ENCODE data around the gene TDRD9.

Gene TDRD9

DNA sequence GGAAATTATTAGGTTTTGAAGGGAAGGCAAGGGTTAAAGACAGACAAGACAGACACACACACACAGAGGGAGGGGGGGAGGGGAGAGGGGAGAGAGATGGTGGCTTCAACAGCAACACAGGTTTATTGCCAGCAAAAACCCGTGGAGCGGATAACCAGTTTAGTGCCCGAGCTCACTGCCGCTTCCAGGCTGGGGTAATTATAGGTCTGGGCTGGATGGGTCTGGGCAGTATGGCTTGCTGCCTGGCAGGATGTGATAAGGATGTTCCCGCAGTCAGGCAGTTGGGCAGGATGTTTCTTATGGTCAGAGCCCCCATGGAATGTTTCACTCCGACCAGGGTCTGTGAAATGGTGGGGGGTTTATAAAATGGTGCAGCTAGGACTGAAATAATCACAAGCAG, 4.4 kb upstream of the TDRD9 start:
- no peaks in the 10 kb centered on the region for H3K9me3 ChIP-seq (ENCODE audit: control insufficient read depth, low read length)
- no peaks in the 10 kb centered on the region for H3K36me3 ChIP-seq (ENCODE audit: control insufficient read depth, insufficient read depth, low read length)
- H3K27ac ChIP-seq (ENCODE audit: insufficient read depth, low read depth, low read length, poor library complexity, severe bottlenecking): no peak overlapping the region
- no peaks in the 10 kb centered on the region for H3K4me1 ChIP-seq (ENCODE audit: control insufficient read depth, insufficient read depth, low read length)
- H3K27me3 ChIP-seq (ENCODE audit: control insufficient read depth, insufficient read depth, low read length, poor library complexity, severe bottlenecking): no peaks in the 10 kb centered on the region
- H3K4me3 ChIP-seq (ENCODE audit: insufficient read depth, low read depth, low read length): no peak overlapping the region
- WGBS, 2 experiments: 76 to 83% methylated on average over 6 of the region's 6 CpGs

DNA sequence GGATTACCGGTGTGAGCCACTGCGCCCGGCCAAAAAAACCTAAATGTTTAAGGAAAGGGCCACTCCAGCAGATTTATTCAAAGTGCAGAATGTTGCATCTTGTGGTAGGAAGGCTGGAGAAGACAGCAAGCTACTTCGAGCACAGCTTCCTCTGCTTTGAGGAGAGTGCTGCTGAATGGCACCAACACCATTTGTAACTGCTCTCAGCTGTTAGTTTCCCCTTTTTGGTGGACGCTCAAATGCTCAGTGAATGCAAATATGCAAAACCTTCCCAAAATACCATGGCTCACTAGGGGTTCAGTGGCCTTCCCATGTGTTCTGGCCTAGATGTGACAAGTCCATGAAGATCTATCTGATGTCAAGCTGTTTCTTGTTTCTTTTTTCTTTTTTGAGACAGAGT, 2.9 kb upstream of the TDRD9 start:
- Histone ChIP-seq H3K36me3 (ENCODE audit: control insufficient read depth, insufficient read depth, low read length) (no peaks in the 10 kb centered on the region), H3K4me3 (ENCODE audit: insufficient read depth, low read depth, low read length) (no peak overlapping the region), H3K27me3 (ENCODE audit: control insufficient read depth, insufficient read depth, low read length, poor library complexity, severe bottlenecking) (no peaks in the 10 kb centered on the region), H3K9me3 (ENCODE audit: control insufficient read depth, low read length) (no peaks in the 10 kb centered on the region), H3K27ac (ENCODE audit: insufficient read depth, low read depth, low read length, poor library complexity, severe bottlenecking) (no peak overlapping the region), H3K4me1 (ENCODE audit: control insufficient read depth, insufficient read depth, low read length) (no peaks in the 10 kb centered on the region)
- WGBS, 2 experiments: 84 to 87% methylated on average over 5 of the region's 5 CpGs

- Histone ChIP-seq H3K27me3 (ENCODE audit: control insufficient read depth, insufficient read depth, low read length, poor library complexity, severe bottlenecking) (no peaks in the 10 kb centered on the region), H3K36me3 (ENCODE audit: control insufficient read depth, insufficient read depth, low read length) (no peaks in the 10 kb centered on the region), H3K4me3 (ENCODE audit: insufficient read depth, low read depth, low read length) (no peak overlapping the region), H3K4me1 (ENCODE audit: control insufficient read depth, insufficient read depth, low read length) (no peaks in the 10 kb centered on the region), H3K9me3 (ENCODE audit: control insufficient read depth, low read length) (no peaks in the 10 kb centered on the region), H3K27ac (ENCODE audit: insufficient read depth, low read depth, low read length, poor library complexity, severe bottlenecking) (no peak overlapping the region)
- 91% methylated on average over 18 of the region's 18 CpGs for WGBS, 2 experiments
Measured at GRCh38 chr14:103927566-103927965, 690 bp upstream of the TDRD9 start.

GRCh38 chr14:103930051-103930604, 1.9 kb downstream of the TDRD9 start:
- Histone ChIP-seq H3K27ac (ENCODE audit: insufficient read depth, low read depth, low read length, poor library complexity, severe bottlenecking) (no peak overlapping the region), H3K27me3 (ENCODE audit: control insufficient read depth, insufficient read depth, low read length, poor library complexity, severe bottlenecking) (no peaks in the 10 kb centered on the region), H3K4me1 (ENCODE audit: control insufficient read depth, insufficient read depth, low read length) (no peaks in the 10 kb centered on the region), H3K36me3 (ENCODE audit: control insufficient read depth, insufficient read depth, low read length) (no peaks in the 10 kb centered on the region), H3K9me3 (ENCODE audit: control insufficient read depth, low read length) (no peaks in the 10 kb centered on the region), H3K4me3 (ENCODE audit: insufficient read depth, low read depth, low read length) (no peak overlapping the region)
- 90 to 91% methylated on average over 14 of the region's 14 CpGs for WGBS, 2 experiments

DNA sequence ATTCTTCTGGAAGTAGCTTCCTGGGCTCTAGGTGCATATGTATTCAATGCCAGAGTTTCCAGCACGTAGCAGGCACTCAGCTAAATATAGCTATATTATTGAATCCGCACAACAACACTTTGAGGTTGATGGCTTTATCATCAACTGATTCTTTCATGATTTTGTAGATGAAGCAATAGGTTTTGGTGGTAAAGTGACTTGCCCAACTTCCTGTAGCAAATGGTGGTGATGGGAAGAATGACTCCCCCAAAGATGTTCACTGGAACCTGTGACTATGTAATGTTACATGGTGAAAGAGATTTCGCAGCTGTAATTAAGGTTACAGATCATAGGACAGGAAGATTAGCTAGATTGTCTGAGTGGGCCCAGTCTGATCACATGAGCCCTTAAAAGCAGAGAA, 3.2 kb downstream of the TDRD9 start:
- WGBS, 2 experiments: 94 to 97% methylated on average over 3 of the region's 3 CpGs

DNA sequence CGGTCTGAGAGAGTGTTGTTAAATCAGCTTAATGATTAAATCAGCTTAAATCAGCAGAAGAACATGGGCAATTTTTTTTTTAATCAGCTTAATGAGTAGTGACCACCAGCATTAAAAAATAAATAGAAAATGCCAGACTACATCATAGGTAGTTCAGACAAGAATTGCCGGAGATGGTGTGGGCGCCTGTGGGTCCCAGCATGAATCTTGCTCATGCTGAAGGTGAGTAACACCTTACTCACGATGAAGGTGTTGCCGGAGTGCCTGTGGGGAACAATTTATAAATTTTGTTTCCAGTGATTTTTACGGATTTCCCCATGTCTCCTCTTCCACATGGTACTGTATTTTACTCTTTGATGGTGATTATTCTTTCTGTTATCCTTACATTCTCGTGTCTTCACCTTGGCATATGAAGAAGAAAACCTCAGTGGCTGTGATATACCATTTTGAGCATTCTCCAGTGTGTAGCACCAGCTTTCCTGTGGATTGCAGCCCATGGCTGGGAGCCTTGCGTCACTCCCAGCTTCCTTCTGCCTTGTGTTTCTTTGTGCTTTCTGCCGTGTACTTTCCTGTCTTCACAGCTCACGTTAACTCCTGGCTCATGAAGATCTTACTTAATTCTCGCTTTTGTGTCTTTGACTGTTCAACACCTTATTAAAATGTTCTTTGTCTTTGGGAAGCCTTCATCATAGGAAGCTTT, 4.7 kb downstream of the TDRD9 start:
- Histone ChIP-seq H3K4me3 (ENCODE audit: insufficient read depth, low read depth, low read length) (no peak overlapping the region), H3K27me3 (ENCODE audit: control insufficient read depth, insufficient read depth, low read length, poor library complexity, severe bottlenecking) (no peaks in the 10 kb centered on the region), H3K4me1 (ENCODE audit: control insufficient read depth, insufficient read depth, low read length) (no peaks in the 10 kb centered on the region), H3K9me3 (ENCODE audit: control insufficient read depth, low read length) (no peaks in the 10 kb centered on the region), H3K36me3 (ENCODE audit: control insufficient read depth, insufficient read depth, low read length) (no peaks in the 10 kb centered on the region), H3K27ac (ENCODE audit: insufficient read depth, low read depth, low read length, poor library complexity, severe bottlenecking) (no peak overlapping the region)
- WGBS, 2 experiments: 88 to 91% methylated on average over 11 of the region's 11 CpGs

More for the DNA sequence above, 3.2 kb downstream of the TDRD9 start:
- Histone ChIP-seq H3K27me3 (ENCODE audit: control insufficient read depth, insufficient read depth, low read length, poor library complexity, severe bottlenecking) (no peaks in the 10 kb centered on the region), H3K27ac (ENCODE audit: insufficient read depth, low read depth, low read length, poor library complexity, severe bottlenecking) (no peak overlapping the region), H3K4me3 (ENCODE audit: insufficient read depth, low read depth, low read length) (no peak overlapping the region), H3K36me3 (ENCODE audit: control insufficient read depth, insufficient read depth, low read length) (no peaks in the 10 kb centered on the region), H3K9me3 (ENCODE audit: control insufficient read depth, low read length) (no peaks in the 10 kb centered on the region), H3K4me1 (ENCODE audit: control insufficient read depth, insufficient read depth, low read length) (no peaks in the 10 kb centered on the region)

DNA sequence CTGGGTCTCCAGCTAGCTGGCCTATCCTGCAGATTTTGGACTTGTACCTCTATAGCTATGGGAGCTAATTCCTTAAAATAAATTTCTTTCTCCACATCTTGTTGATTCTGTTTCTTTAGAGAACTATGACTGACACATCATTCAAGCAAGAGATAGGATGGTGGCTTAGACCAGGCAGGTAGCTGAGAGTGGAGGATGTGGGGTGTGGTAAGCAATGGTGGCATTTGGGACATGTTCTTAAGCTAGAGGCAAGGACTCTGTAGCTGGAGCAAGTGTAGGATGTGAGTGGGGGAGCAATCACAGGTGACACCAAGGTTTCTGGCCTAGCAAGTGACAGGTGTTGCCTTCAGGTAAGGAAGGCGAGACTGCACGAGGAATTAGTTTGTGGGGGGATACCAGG, 6.8 kb downstream of the TDRD9 start:
- Histone ChIP-seq H3K27ac (ENCODE audit: insufficient read depth, low read depth, low read length, poor library complexity, severe bottlenecking) (no peak overlapping the region), H3K9me3 (ENCODE audit: control insufficient read depth, low read length) (no peaks in the 10 kb centered on the region), H3K4me1 (ENCODE audit: control insufficient read depth, insufficient read depth, low read length) (no peaks in the 10 kb centered on the region), H3K27me3 (ENCODE audit: control insufficient read depth, insufficient read depth, low read length, poor library complexity, severe bottlenecking) (no peaks in the 10 kb centered on the region), H3K4me3 (ENCODE audit: insufficient read depth, low read depth, low read length) (no peak overlapping the region), H3K36me3 (ENCODE audit: control insufficient read depth, insufficient read depth, low read length) (no peaks in the 10 kb centered on the region)
- 95 to 97% methylated on average over 2 of the region's 2 CpGs for WGBS, 2 experiments

- no peaks in the 10 kb centered on the region for H3K36me3 ChIP-seq (ENCODE audit: control insufficient read depth, insufficient read depth, low read length)
- H3K9me3 ChIP-seq (ENCODE audit: control insufficient read depth, low read length): no peaks in the 10 kb centered on the region
- no peak overlapping the region for H3K27ac ChIP-seq (ENCODE audit: insufficient read depth, low read depth, low read length, poor library complexity, severe bottlenecking)
- H3K4me1 ChIP-seq (ENCODE audit: control insufficient read depth, insufficient read depth, low read length): no peaks in the 10 kb centered on the region
- no peak overlapping the region for H3K4me3 ChIP-seq (ENCODE audit: insufficient read depth, low read depth, low read length)
- no peaks in the 10 kb centered on the region for H3K27me3 ChIP-seq (ENCODE audit: control insufficient read depth, insufficient read depth, low read length, poor library complexity, severe bottlenecking)
- WGBS, 2 experiments: 81 to 85% methylated on average over 7 of the region's 7 CpGs
Measured at GRCh38 chr14:103941462-103941861, 13.2 kb downstream of the TDRD9 start.

DNA sequence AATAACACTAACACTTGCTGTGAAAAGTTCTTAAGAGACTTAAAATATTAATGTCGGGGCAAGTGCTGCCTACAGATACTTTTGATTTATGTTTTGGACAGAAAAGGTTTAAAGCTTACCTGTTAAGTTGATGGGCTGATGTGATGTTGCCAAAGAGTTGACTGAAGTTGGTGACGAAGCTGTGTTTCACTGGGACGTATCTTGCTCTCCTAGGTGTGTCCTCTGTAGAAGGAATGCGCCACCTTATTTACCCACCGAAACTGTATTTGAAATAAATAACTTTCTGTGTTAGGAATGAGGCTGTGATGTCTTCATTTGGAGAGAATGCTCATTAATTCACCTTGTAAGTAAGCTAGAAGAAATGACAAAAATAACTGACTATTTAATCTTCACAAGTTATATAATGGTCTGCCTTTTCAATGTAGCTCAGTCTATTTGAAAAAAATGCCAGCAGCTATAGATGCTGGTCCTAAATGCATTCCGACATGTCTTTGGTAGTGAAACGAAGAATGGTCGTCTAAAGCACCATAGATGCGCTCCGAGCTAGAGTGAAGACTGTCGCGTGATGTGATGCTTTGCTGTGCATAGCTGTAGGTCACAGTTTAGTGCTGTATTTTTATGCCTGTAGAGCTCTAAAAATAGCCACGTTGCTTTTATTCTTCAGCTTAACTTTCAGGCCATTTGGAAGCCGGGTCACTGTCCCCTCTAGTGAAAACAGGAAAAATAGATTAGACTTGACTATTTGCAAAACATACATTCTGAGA, 13.9 kb downstream of the TDRD9 start, which contains the start of gene RD3L:
TSS of gene RD3L (minus strand) at position 557 of the 764 bp plus-strand sequence. CDS start 834 bp downstream, outside the sequence.
- no peaks in the 10 kb centered on the region for H3K36me3 ChIP-seq (ENCODE audit: control insufficient read depth, insufficient read depth, low read length)
- H3K9me3 ChIP-seq (ENCODE audit: control insufficient read depth, low read length): no peaks in the 10 kb centered on the region
- no peaks in the 10 kb centered on the region for H3K27me3 ChIP-seq (ENCODE audit: control insufficient read depth, insufficient read depth, low read length, poor library complexity, severe bottlenecking)
- no peak within 1 kb of the TSS for H3K4me3 ChIP-seq (ENCODE audit: insufficient read depth, low read depth, low read length)
- no peaks in the 10 kb centered on the region for H3K4me1 ChIP-seq (ENCODE audit: control insufficient read depth, insufficient read depth, low read length)
- 91 to 95% methylated on average over 13 to 14 of the region's 14 CpGs for WGBS, 2 experiments
- no peak within 1 kb of the TSS for H3K27ac ChIP-seq (ENCODE audit: insufficient read depth, low read depth, low read length, poor library complexity, severe bottlenecking)

DNA sequence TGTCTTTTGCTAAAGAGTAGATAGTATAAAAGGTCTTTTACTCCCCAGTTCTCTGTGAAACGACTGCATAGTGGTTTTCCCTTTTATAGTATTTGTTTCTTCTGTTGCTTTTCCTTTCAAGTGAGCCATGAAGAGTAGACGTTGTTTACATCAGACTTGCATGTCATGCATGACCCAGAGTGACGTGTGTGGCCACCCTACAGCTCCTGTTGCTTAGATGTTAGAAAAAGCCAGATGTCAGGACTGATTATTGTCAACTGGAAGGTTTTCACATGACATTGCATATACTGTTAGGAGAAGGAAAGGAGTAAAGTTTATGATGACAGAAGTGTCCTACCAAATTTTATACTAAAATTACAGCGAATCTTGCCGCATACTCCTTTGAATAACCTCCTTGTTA, 15.4 kb downstream of the TDRD9 start:
- H3K4me1 ChIP-seq (ENCODE audit: control insufficient read depth, insufficient read depth, low read length): no peaks in the 10 kb centered on the region
- no peak overlapping the region for H3K4me3 ChIP-seq (ENCODE audit: insufficient read depth, low read depth, low read length)
- H3K36me3 ChIP-seq (ENCODE audit: control insufficient read depth, insufficient read depth, low read length): no peaks in the 10 kb centered on the region
- H3K27ac ChIP-seq (ENCODE audit: insufficient read depth, low read depth, low read length, poor library complexity, severe bottlenecking): no peak overlapping the region
- H3K27me3 ChIP-seq (ENCODE audit: control insufficient read depth, insufficient read depth, low read length, poor library complexity, severe bottlenecking): no peaks in the 10 kb centered on the region
- WGBS, 2 experiments: 83 to 84% methylated on average over 5 of the region's 5 CpGs
- no peaks in the 10 kb centered on the region for H3K9me3 ChIP-seq (ENCODE audit: control insufficient read depth, low read length)
